Natural killer cell (primary cell): Measurements from ENCODE around the gene GSE1. TPM values are rescaled to one million over a fixed set of nuclear protein-coding genes. Genes with fewer than 3 reads are reported as not detected.

Source experiments
- ATAC-seq, 3 donors: fragments of 150-1000 bp in 2 of 3; fragments of 200-7000 bp in 1 of 3; cut with Tn5 transposase; 1 replicate in 1 of 3; 2 replicates in 2 of 3; pipeline ENCODE4 v1.10.0; 2021; ENCODE audit warnings: mild to moderate bottlenecking in 2 of 3, moderate library complexity in 2 of 3
- DNase-seq, 2 donors: peaks; one replicate each; pipeline versions ENCODE4 v3.0.0 to v3.0.0-alpha.2; 2013 to 2021; ENCODE audit warnings: mixed read lengths in 1 of 2
- H3K27ac ChIP-seq: one replicate; pipeline ENCODE4 v1.5.1; 2013; ENCODE audit warnings: mild to moderate bottlenecking, low read length
- H3K27me3 ChIP-seq: one replicate; pipeline ENCODE4 v1.6.1; 2013; ENCODE audit warnings: low read length; ENCODE audit not compliant: control insufficient read depth, insufficient read depth
- H3K36me3 ChIP-seq: one replicate; pipeline ENCODE4 v1.6.1; 2013; ENCODE audit warnings: low read length; ENCODE audit not compliant: control insufficient read depth, insufficient read depth
- H3K4me1 ChIP-seq: one replicate; pipeline ENCODE4 v1.6.1; 2013; ENCODE audit warnings: low read length; ENCODE audit not compliant: control insufficient read depth, insufficient read depth
- H3K4me3 ChIP-seq: one replicate; pipeline ENCODE4 v1.5.1; 2013; ENCODE audit warnings: low read length
- H3K9me3 ChIP-seq: one replicate; pipeline ENCODE4 v1.6.1; 2013; ENCODE audit warnings: low read length; ENCODE audit not compliant: control insufficient read depth, insufficient read depth
- H3K27ac Mint-ChIP-seq, 2 donors: one replicate each; pipeline ENCODE4 v1.8.0; 2022; ENCODE audit warnings: mild to moderate bottlenecking in 2 of 2, mixed read lengths in 2 of 2, moderate library complexity in 1 of 2
- H3K27me3 Mint-ChIP-seq, 2 donors: one replicate each; pipeline ENCODE4 v1.8.0; 2022; ENCODE audit warnings: low read depth in 2 of 2, mixed read lengths in 2 of 2
- H3K36me3 Mint-ChIP-seq: one replicate; pipeline ENCODE4 v1.8.0; 2022; ENCODE audit warnings: mixed read lengths
- H3K4me1 Mint-ChIP-seq, 2 donors: one replicate each; pipeline ENCODE4 v1.8.0; 2022; ENCODE audit warnings: mixed read lengths in 2 of 2
- H3K4me3 Mint-ChIP-seq: one replicate; pipeline ENCODE4 v1.8.0; 2022; ENCODE audit warnings: mild to moderate bottlenecking, moderate library complexity, mixed read lengths
- H3K9me3 Mint-ChIP-seq, 2 donors: one replicate each; pipeline ENCODE4 v1.8.0; 2022; ENCODE audit warnings: mixed read lengths in 2 of 2
- WGBS: methylation state at CpG from one replicate; pipeline ENCODE4 v1.1.7; 2013; ENCODE audit warnings: missing lambda C conversion rate; ENCODE audit not compliant: insufficient coverage; 5-methylcytosine and 5-hydroxymethylcytosine counted together
- intact Hi-C: fragments of 100-400 bp; cut with micrococcal nuclease; formaldehyde crosslinking; loops from one replicate; pipeline ENCODE4 v1.14.2; 2022
- total RNA-seq, 4 donors: library from RNA; stranded (reverse); fragments of 120-200 nt in 1 of 4; gene quantifications; one replicate each; pipeline versions ENCODE4 v1.2.3 to v1.2.4, GENCODE V29; 2013 to 2022
- TF ChIP-seq, protein P1 (sequence below): fragments of 200-600 bp; IDR thresholded peaks from one replicate; pipeline ENCODE4 v1.8.0; 2022; ENCODE audit warnings: antibody characterized with exemption

Gene GSE1
- total RNA-seq, 3 donors from 2014 or later (not counting 1 experiment from before 2014, with no cell fraction given), result 232 to 277 (median 233) TPM

DNA sequence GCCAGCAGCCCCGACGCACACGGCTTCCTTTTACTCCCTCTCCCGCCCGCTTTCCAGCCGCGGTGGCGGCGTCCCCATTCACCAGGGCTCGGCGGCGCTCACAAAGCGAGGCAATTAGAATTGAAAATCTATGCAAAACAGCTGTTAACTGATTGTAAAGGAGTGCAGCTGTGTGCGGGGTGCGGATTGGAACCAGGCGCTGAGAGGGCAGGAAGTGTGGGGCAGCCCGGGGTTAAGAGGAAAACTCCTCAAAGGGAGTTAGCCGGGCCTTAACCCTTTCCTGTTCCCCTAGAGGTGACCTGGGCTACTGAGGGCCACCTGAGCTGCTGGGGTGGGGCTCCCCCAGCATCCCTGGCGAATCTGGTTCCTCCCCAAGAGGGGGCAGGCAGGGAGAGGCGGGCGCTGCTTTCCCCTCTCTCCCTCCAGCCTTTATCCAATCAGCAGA is 5.8 kb upstream of the GSE1 start:
- no peaks in the 10 kb centered on the region for H3K27me3 ChIP-seq
- Mint-ChIP-seq H3K4me3 (peak overlapping the region; percentile 13), H3K9me3 (no peaks in the 10 kb centered on the region), H3K4me1 (peaks cover 31 to 66% of the 10 kb centered on the region in 2 donors), H3K36me3 (no peaks in the 10 kb centered on the region), H3K27ac (peak overlapping the region in 1 of 2 donors; percentile 44), H3K27me3 (no peaks in the 10 kb centered on the region)
- TF ChIP-seq, protein P1, sequence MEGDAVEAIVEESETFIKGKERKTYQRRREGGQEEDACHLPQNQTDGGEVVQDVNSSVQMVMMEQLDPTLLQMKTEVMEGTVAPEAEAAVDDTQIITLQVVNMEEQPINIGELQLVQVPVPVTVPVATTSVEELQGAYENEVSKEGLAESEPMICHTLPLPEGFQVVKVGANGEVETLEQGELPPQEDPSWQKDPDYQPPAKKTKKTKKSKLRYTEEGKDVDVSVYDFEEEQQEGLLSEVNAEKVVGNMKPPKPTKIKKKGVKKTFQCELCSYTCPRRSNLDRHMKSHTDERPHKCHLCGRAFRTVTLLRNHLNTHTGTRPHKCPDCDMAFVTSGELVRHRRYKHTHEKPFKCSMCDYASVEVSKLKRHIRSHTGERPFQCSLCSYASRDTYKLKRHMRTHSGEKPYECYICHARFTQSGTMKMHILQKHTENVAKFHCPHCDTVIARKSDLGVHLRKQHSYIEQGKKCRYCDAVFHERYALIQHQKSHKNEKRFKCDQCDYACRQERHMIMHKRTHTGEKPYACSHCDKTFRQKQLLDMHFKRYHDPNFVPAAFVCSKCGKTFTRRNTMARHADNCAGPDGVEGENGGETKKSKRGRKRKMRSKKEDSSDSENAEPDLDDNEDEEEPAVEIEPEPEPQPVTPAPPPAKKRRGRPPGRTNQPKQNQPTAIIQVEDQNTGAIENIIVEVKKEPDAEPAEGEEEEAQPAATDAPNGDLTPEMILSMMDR, result no peak
- H3K36me3 ChIP-seq, result no peaks in the 10 kb centered on the region
- ATAC-seq, result no peak
- H3K4me1 ChIP-seq, result peaks cover 78% of the 10 kb centered on the region
- peak in 1 of 2 donors; percentile 27 for DNase-seq
- intact Hi-C loops, result no loop called here
- H3K4me3 ChIP-seq, result no peak overlapping the region
- H3K9me3 ChIP-seq, result no peaks in the 10 kb centered on the region
- 42% methylated on average over 21 of the region's 21 CpGs for WGBS
- H3K27ac ChIP-seq, result no peak overlapping the region

DNA sequence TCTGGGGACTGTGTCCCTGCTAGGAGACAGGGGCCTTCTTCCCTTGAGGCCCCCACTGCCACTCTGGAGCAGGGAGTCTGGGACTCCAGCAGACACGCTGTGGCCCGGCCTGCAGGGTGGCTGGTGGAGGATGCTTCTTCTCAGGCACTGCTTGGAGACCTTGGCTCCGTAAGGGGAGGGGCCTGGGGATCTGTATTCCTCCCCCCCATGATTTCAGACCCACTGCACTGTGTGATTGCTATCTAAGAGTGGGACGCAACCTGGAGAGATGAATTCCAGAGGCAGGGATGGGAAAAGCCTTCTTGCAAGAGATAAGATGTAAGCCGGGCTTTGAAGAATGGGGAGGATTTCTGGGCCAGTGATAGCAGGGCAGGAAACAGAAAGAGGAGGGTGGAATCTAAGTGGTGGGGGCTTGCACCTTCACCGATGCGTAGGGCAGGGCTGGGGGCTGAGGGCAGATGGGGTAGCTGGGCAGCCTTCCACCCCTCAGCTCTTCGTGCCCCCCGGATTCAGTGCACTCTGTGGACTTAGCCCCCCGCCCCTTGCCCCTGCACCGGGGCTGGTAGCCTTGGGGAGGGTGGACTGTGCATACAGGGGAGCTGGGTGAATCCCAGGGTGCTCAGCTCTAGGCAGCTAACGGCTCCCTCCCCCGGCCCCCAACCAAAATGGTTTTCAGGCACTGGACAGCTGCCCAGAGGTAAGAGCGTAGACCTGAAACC is 5.2 kb upstream of the GSE1 start:
- Mint-ChIP-seq H3K27ac (peak overlapping the region in 1 of 2 donors; percentile 44), H3K4me3 (peak overlapping the region; percentile 25), H3K9me3 (no peaks in the 10 kb centered on the region), H3K4me1 (peaks cover 31 to 64% of the 10 kb centered on the region in 2 donors), H3K27me3 (no peaks in the 10 kb centered on the region), H3K36me3 (no peaks in the 10 kb centered on the region)
- H3K4me3 ChIP-seq, result no peak overlapping the region
- DNase-seq (no peak), ATAC-seq (no peak)
- WGBS, result 84% methylated on average over 14 of the region's 14 CpGs
- no peaks in the 10 kb centered on the region for H3K36me3 ChIP-seq
- no peak overlapping the region for H3K27ac ChIP-seq
- TF ChIP-seq, protein P1, result no peak
- intact Hi-C loops, result no loop called here
- peaks cover 77% of the 10 kb centered on the region for H3K4me1 ChIP-seq
- no peaks in the 10 kb centered on the region for H3K9me3 ChIP-seq
- H3K27me3 ChIP-seq, result no peaks in the 10 kb centered on the region

DNA sequence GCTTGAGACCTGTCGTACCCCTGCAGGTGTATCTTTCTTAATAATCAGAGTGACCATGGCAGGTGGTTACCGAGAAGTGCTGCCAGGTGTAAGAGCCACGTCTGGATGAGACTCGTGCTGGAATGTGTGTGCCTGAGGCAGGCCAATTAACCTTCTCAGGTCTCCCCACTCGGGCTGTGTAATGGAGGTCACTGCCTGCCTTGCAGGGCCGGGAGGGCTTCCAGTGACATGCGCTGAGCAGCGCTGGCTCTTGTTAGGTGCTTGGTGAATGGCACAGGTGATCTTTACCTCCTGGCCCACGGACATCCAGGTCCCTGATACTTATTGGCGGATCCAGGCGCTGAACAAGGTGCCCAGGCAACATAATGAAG is 4.6 kb upstream of the GSE1 start:
- Histone ChIP-seq H3K27ac (no peak overlapping the region), H3K27me3 (no peaks in the 10 kb centered on the region), H3K9me3 (no peaks in the 10 kb centered on the region), H3K4me1 (peaks cover 78% of the 10 kb centered on the region), H3K4me3 (no peak overlapping the region), H3K36me3 (no peaks in the 10 kb centered on the region)
- no peaks in the 10 kb centered on the region for H3K9me3 Mint-ChIP-seq
- peak overlapping the region; percentile 25 for H3K4me3 Mint-ChIP-seq
- intact Hi-C loops, result no loop called here
- H3K27ac Mint-ChIP-seq, result peak overlapping the region; percentile 69 to 75
- no peak for ATAC-seq
- no peak for DNase-seq
- WGBS, result 91% methylated on average over 11 of the region's 11 CpGs
- TF ChIP-seq, protein P1, result no peak
- no peaks in the 10 kb centered on the region for H3K27me3 Mint-ChIP-seq
- no peaks in the 10 kb centered on the region for H3K36me3 Mint-ChIP-seq
- H3K4me1 Mint-ChIP-seq, result peaks cover 31 to 62% of the 10 kb centered on the region in 2 donors

DNA sequence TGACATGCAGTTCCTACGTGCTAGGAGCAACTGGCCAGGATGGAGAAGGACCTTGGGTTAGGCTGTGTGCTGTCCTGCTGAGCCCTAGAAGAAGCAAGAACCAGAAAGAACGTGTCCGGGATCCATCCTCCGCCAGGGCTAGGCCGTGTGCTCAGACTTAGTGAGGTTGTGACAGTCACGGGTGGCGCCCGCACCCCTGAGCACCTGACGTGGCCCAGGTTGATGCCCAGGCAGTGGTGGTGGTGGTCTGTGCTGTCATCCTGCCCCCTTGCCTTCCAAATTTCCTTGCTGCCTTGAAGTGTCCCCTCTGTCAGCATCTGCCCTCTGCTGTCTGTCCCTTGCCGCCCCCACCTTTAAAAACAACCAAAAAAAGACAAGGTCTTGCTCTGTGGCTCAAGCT is 4.2 kb upstream of the GSE1 start:
- no peak for ATAC-seq
- no peaks in the 10 kb centered on the region for H3K9me3 ChIP-seq
- no peak overlapping the region for H3K4me3 ChIP-seq
- peaks cover 78% of the 10 kb centered on the region for H3K4me1 ChIP-seq
- H3K27ac Mint-ChIP-seq, result peak overlapping the region; percentile 69 to 75
- H3K36me3 Mint-ChIP-seq, result no peaks in the 10 kb centered on the region
- peak overlapping the region; percentile 25 for H3K4me3 Mint-ChIP-seq
- intact Hi-C loops, result no loop called here
- no peak overlapping the region for H3K27ac ChIP-seq
- no peaks in the 10 kb centered on the region for H3K27me3 ChIP-seq
- H3K9me3 Mint-ChIP-seq, result no peaks in the 10 kb centered on the region
- no peak for DNase-seq
- no peaks in the 10 kb centered on the region for H3K36me3 ChIP-seq
- no peaks in the 10 kb centered on the region for H3K27me3 Mint-ChIP-seq
- peaks cover 31 to 62% of the 10 kb centered on the region in 2 donors for H3K4me1 Mint-ChIP-seq
- 95% methylated on average over 10 of the region's 10 CpGs for WGBS
- TF ChIP-seq, protein P1, result no peak
